Esophagus squamous epithelium (tissue), 5 donors: ENCODE data around the gene KCNH6. TPM values are rescaled to one million over a fixed set of nuclear protein-coding genes. Genes with fewer than 3 reads are reported as not detected.

Source experiments
- DNase-seq: peaks from one replicate; lab custom pipeline; 2025; lab: John Stamatoyannopoulos, UW
- H3K27ac ChIP-seq, 4 donors: fragments of 200-600 bp; sonication (generic); one replicate each; pipeline ENCODE4 v1.5.1; 2016 to 2019; ENCODE audit warnings: mild to moderate bottlenecking in 1 of 4
- H3K27me3 ChIP-seq, 4 donors: fragments of 200-600 bp; sonication (generic); 1 replicate in 3 of 4; 2 replicates in 1 of 4; pipeline versions ENCODE4 v1.5.1 to v1.6.0; 2017 to 2021; ENCODE audit warnings: antibody characterized with exemption in 1 of 4
- H3K36me3 ChIP-seq, 3 donors: fragments of 200-600 bp; sonication (generic); one replicate each; pipeline ENCODE4 v1.5.1; 2016 to 2019
- H3K4me1 ChIP-seq, 3 donors: fragments of 200-600 bp; sonication (generic); one replicate each; pipeline ENCODE4 v1.5.1; 2017 to 2019
- H3K4me3 ChIP-seq, 4 donors: fragments of 200-600 bp; sonication (generic); 1 replicate in 3 of 4; 2 replicates in 1 of 4; pipeline ENCODE4 v1.5.1; 2016 to 2019; ENCODE audit warnings: mild to moderate bottlenecking in 2 of 4, moderate library complexity in 1 of 4
- H3K9me3 ChIP-seq, 3 donors: fragments of 200-600 bp; sonication (generic); one replicate each; pipeline ENCODE4 v1.5.1; 2016 to 2019
- CTCF ChIP-seq, 6 experiments: fragments of 450-650 bp in 4 of 6; fragments of 200-600 bp in 2 of 6; sonication (generic) in 2 of 6; IDR thresholded peaks; one replicate each; pipeline ENCODE4 v1.5.1; 2016 to 2019; ENCODE audit warnings: antibody characterized with exemption in 6 of 6, mild to moderate bottlenecking in 4 of 6, moderate library complexity in 4 of 6
- POLR2A ChIP-seq, 4 donors: fragments of 450-650 bp; IDR thresholded peaks; one replicate each; pipeline ENCODE4 v1.6.1; 2017; ENCODE audit warnings: antibody characterized with exemption in 4 of 4, mild to moderate bottlenecking in 4 of 4, moderate library complexity in 3 of 4
- WGBS, 2 donors: methylation state at CpG; one replicate each; pipeline ENCODE4 v1.1.5; 2018; 5-methylcytosine and 5-hydroxymethylcytosine counted together
- intact Hi-C: fragments of 100-400 bp; cut with DNase I; formaldehyde crosslinking; loops from one replicate; pipeline ENCODE4 v1.15.0; 2022
- total RNA-seq, 4 donors: library from RNA; depleted of rRNA; stranded (reverse); fragments of >200 nt; gene quantifications; one replicate each; pipeline ENCODE4 v1.1.0, GENCODE V29; 2016
- donor health status: DM: yes; HTN: yes; CAD: no.

Gene KCNH6
- total RNA-seq, 4 donors from 2014 or later = not detected

- whole genome bisulfite sequencing, 2 donors = 80 to 96% methylated on average over 4 to 18 of the region's 24 CpGs
- peaks cover 4 to 44% (median 10%) of the 10 kb centered on the region in 4 donors for H3K27me3 ChIP-seq
Measured at GRCh38 chr17:63535640-63536039, 12.5 kb downstream of the KCNH6 start.

GRCh38 chr17:63537001-63537400, 13.8 kb downstream of the KCNH6 start:
- Histone ChIP-seq H3K27ac (no peak overlapping the region), H3K9me3 (no peaks in the 10 kb centered on the region), H3K4me1 (peaks cover 6 to 12% (median 8%) of the 10 kb centered on the region in 3 donors), H3K4me3 (no peak overlapping the region), H3K36me3 (no peaks in the 10 kb centered on the region), H3K27me3 (peaks cover 4 to 47% (median 10%) of the 10 kb centered on the region in 4 donors)
- TF ChIP-seq POLR2A (IDR thresholded peaks at IDR 0.05) (no peak), CTCF (IDR thresholded peaks at IDR 0.05) (no peak)
- no peak for DNase-seq
- intact Hi-C loops = no loop called here
- 68% methylated on average over 4 of the region's 4 CpGs for WGBS, 2 donors

More at GRCh38 chr17:63535640-63536039, 12.5 kb downstream of the KCNH6 start:
- TF ChIP-seq CTCF (IDR thresholded peaks at IDR 0.05) (no peak), POLR2A (IDR thresholded peaks at IDR 0.05) (no peak)
- Histone ChIP-seq H3K36me3 (no peaks in the 10 kb centered on the region), H3K4me3 (no peak overlapping the region), H3K4me1 (peaks cover 6 to 12% (median 8%) of the 10 kb centered on the region in 3 donors), H3K27ac (no peak overlapping the region), H3K9me3 (no peaks in the 10 kb centered on the region)
- no peak for DNase-seq
- intact Hi-C loops = no loop called here

GRCh38 chr17:63537991-63538692, 15.0 kb downstream of the KCNH6 start:
- Histone ChIP-seq H3K27me3 (peaks cover 4 to 47% (median 10%) of the 10 kb centered on the region in 4 donors), H3K4me1 (peaks cover 6 to 12% (median 8%) of the 10 kb centered on the region in 3 donors), H3K27ac (no peak overlapping the region), H3K36me3 (no peaks in the 10 kb centered on the region), H3K9me3 (no peaks in the 10 kb centered on the region), H3K4me3 (peak overlapping the region in 2 of 4 donors; percentile 16 to 41)
- DNase-seq = no peak
- no peak for TF ChIP-seq CTCF (IDR thresholded peaks at IDR 0.05)
- no peak for TF ChIP-seq POLR2A (IDR thresholded peaks at IDR 0.05)
- WGBS, 2 donors = 18% methylated on average over 9 of the region's 62 CpGs; no CpG with 5 or more reads in 1 of the 2 donors
- intact Hi-C loops = no loop called here

- TF ChIP-seq POLR2A (IDR thresholded peaks at IDR 0.05) (no peak), CTCF (IDR thresholded peaks at IDR 0.05) (no peak)
- H3K27ac ChIP-seq = no peak overlapping the region
- no peaks in the 10 kb centered on the region for H3K9me3 ChIP-seq
- peak overlapping the region in 1 of 4 donors; percentile 41 for H3K4me3 ChIP-seq
- H3K27me3 ChIP-seq = peaks cover 4 to 47% (median 10%) of the 10 kb centered on the region in 4 donors
- no peaks in the 10 kb centered on the region for H3K36me3 ChIP-seq
- WGBS, 2 donors = 57 to 61% methylated on average over 7 to 8 of the region's 9 CpGs
- peaks cover 6 to 12% (median 8%) of the 10 kb centered on the region in 3 donors for H3K4me1 ChIP-seq
- intact Hi-C loops = no loop called here
- DNase-seq = no peak
Measured at GRCh38 chr17:63538693-63539595, 15.8 kb downstream of the KCNH6 start.
